Hypothalamus (tissue), 51 donors: ENCODE measurements around the gene RAB28.

Experiments used
- DNase-seq, 51 donors: peaks; one replicate each; lab custom pipeline; 2025; lab: John Stamatoyannopoulos, UW

Gene RAB28

GRCh38 chr4:13327991-13328390 lies 156.1 kb downstream of the RAB28 start:
- no peak for DNase-seq

GRCh38 chr4:13325744-13326143 lies 158.4 kb downstream of the RAB28 start:
- no peak for DNase-seq

GRCh38 chr4:13323921-13324320 lies 160.2 kb downstream of the RAB28 start:
- DNase-seq, result no peak

GRCh38 chr4:13322681-13323101 lies 161.4 kb downstream of the RAB28 start:
- no peak for DNase-seq
